GM12878 (cell line): ENCODE measurements around the gene LPAR3. TPM values are rescaled to one million over a fixed set of nuclear protein-coding genes. Genes with fewer than 3 reads are reported as not detected.

Experiments used
- ATAC-seq: fragments of 200-7000 bp; cut with Tn5 transposase; 3 replicates; pipeline ENCODE4 v1.9.1; 2020; ENCODE audit warnings: mild to moderate bottlenecking, moderate library complexity
- BruUV-seq: library from RNA; stranded (reverse); fragments of 400-500 nt; replicated peaks from 2 replicates; lab custom pipeline; 2021; lab: Mats Ljungman, UMichigan
- CTCF ChIA-PET: fragments of 300-600 bp; sonication (Branson Sonifier 250); formaldehyde crosslinking; extraction: SDS; loops from one replicate; lab custom pipeline; 2021; ENCODE audit warnings: inconsistent platforms; lab: Yijun Ruan, JAX
- POLR2A ChIA-PET: fragments of 350-600 bp; formaldehyde crosslinking; extraction: SDS; loops from one replicate; lab custom pipeline; 2021; ENCODE audit warnings: inconsistent platforms; lab: Charles Lee
- RAD21 ChIA-PET: fragments of 300-600 bp; sonication (Branson Sonifier 250); formaldehyde crosslinking; loops from one replicate; lab custom pipeline; 2023; ENCODE audit warnings: antibody characterized with exemption; ENCODE audit not compliant: unreplicated experiment; lab: Charles Lee
- SMC1A ChIA-PET: fragments of 300-600 bp; sonication (Branson Sonifier 250); formaldehyde crosslinking; loops from one replicate; lab custom pipeline; 2023; ENCODE audit not compliant: unreplicated experiment, uncharacterized antibody; lab: Charles Lee
- DNase-seq: peaks from one replicate; pipeline ENCODE4 v3.0.0-alpha.2; 2011; ENCODE audit warnings: low read depth, low spot score
- FAIRE-seq: peaks from 3 replicates; lab custom pipeline; 2011; peaks lifted over from hg19 to GRCh38; lab: Jason Lieb, UNC
- H2AFZ ChIP-seq: 2 replicates; pipeline ENCODE4 v1.6.0; 2011; ENCODE audit warnings: low read depth, low read length, control low read depth; ENCODE audit not compliant: control insufficient read depth
- H3K27ac ChIP-seq: 2 replicates; pipeline ENCODE4 v1.5.1; 2011; ENCODE audit warnings: control low read depth; ENCODE audit not compliant: control insufficient read depth, insufficient read depth
- H3K27me3 ChIP-seq, 2 experiments: replicated peaks in 1 of 2; 2 replicates each; pipeline versions ENCODE4 v1.6.0 to v1.6.1; 2011; ENCODE audit warnings: low read length in 1 of 2; ENCODE audit not compliant: control insufficient read depth in 2 of 2, insufficient read depth in 2 of 2
- H3K36me3 ChIP-seq, 2 experiments: 2 replicates each; pipeline ENCODE4 v1.5.1; 2011; ENCODE audit warnings: low read length in 1 of 2; ENCODE audit not compliant: control insufficient read depth in 2 of 2, insufficient read depth in 2 of 2
- H3K4me1 ChIP-seq: 2 replicates; pipeline ENCODE4 v1.6.1; 2011; ENCODE audit warnings: mild to moderate bottlenecking, low read length, moderate library complexity, mixed read lengths; ENCODE audit not compliant: control insufficient read depth, insufficient read depth
- H3K4me2 ChIP-seq: 2 replicates; pipeline ENCODE4 v1.6.0; 2011; ENCODE audit warnings: control low read depth; ENCODE audit not compliant: control insufficient read depth, insufficient read depth
- H3K4me3 ChIP-seq: fragments of 200-600 bp; sonication (generic); 2 replicates; pipeline ENCODE4 v1.5.1; 2016
- H3K79me2 ChIP-seq: 2 replicates; pipeline ENCODE4 v1.6.0; 2011; ENCODE audit warnings: low read length; ENCODE audit not compliant: control insufficient read depth, insufficient read depth
- H3K9ac ChIP-seq: 2 replicates; pipeline ENCODE4 v1.8.0; 2011; ENCODE audit warnings: low read length, control low read depth, mixed read lengths; ENCODE audit not compliant: control insufficient read depth, insufficient read depth
- H3K9me3 ChIP-seq: replicated peaks from 3 replicates; pipeline ENCODE4 v1.5.1; 2011; ENCODE audit warnings: mild to moderate bottlenecking, low read length; ENCODE audit not compliant: control insufficient read depth, insufficient read depth
- H4K20me1 ChIP-seq: 2 replicates; pipeline ENCODE4 v1.6.0; 2011; ENCODE audit not compliant: control insufficient read depth, insufficient read depth
- ATF7 ChIP-seq: fragments of 450-650 bp; IDR thresholded peaks from 2 replicates; pipeline ENCODE4 v1.6.1; 2016; ENCODE audit warnings: low read depth, mild to moderate bottlenecking
- BCLAF1 ChIP-seq: fragments of 450-650 bp; IDR thresholded peaks from 2 replicates; pipeline ENCODE4 v1.6.1; 2017; ENCODE audit warnings: antibody characterized with exemption, mild to moderate bottlenecking, moderate library complexity
- FOS ChIP-seq: IDR thresholded peaks from 3 replicates; pipeline ENCODE4 v1.6.1; 2011; ENCODE audit warnings: borderline replicate concordance; ENCODE audit not compliant: insufficient read length; ENCODE audit errors: extremely low read depth
- HCFC1 ChIP-seq: fragments of 150-350 bp; IDR thresholded peaks from 2 replicates; pipeline ENCODE4 v1.6.1; 2014; ENCODE audit warnings: low read length
- IKZF1 ChIP-seq: fragments of 450-650 bp; conservative IDR thresholded peaks from 2 replicates; pipeline ENCODE4 v1.6.1; 2017; ENCODE audit warnings: antibody characterized with exemption, mild to moderate bottlenecking
- IRF4 ChIP-seq: IDR thresholded peaks from 2 replicates; pipeline ENCODE4 v1.6.1; 2011; ENCODE audit warnings: low read depth, low read length
- KDM1A ChIP-seq: fragments of 200-600 bp; sonication (generic); IDR thresholded peaks from 2 replicates; pipeline ENCODE4 v1.6.1; 2016; ENCODE audit warnings: borderline replicate concordance
- MEF2A ChIP-seq: IDR thresholded peaks from 2 replicates; pipeline ENCODE4 v1.6.1; 2011; ENCODE audit warnings: low read depth, mild to moderate bottlenecking, low read length, moderate library complexity; ENCODE audit not compliant: insufficient read depth
- NFYB ChIP-seq: IDR thresholded peaks from 2 replicates; pipeline ENCODE4 v1.6.1; 2011; ENCODE audit warnings: low read depth, mild to moderate bottlenecking, low read length, improper control_type of control experiment, moderate library complexity; ENCODE audit not compliant: insufficient read depth
- RAD21 ChIP-seq: IDR thresholded peaks from 2 replicates; pipeline ENCODE4 v1.6.1; 2011; ENCODE audit warnings: mild to moderate bottlenecking, low read depth, low read length, moderate library complexity; ENCODE audit not compliant: insufficient read depth
- SMARCA5 ChIP-seq: fragments of 450-650 bp; IDR thresholded peaks from 2 replicates; pipeline ENCODE4 v1.6.1; 2017; ENCODE audit warnings: mild to moderate bottlenecking
- SPI1 ChIP-seq: IDR thresholded peaks from 2 replicates; pipeline ENCODE4 v1.6.1; 2011; ENCODE audit warnings: low read depth, mild to moderate bottlenecking, low read length, moderate library complexity, borderline replicate concordance; ENCODE audit not compliant: insufficient read depth
- SRF ChIP-seq, 2 experiments: IDR thresholded peaks; 2 replicates each; pipeline ENCODE4 v1.6.1; 2011; ENCODE audit warnings: low read depth in 2 of 2, low read length in 2 of 2, mild to moderate bottlenecking in 1 of 2, moderate library complexity in 1 of 2
- SUPT20H ChIP-seq: IDR thresholded peaks from 2 replicates; pipeline ENCODE4 v1.6.1; 2011; ENCODE audit warnings: low read depth, mild to moderate bottlenecking, low read length, moderate library complexity, borderline replicate concordance; ENCODE audit not compliant: control insufficient read depth
- YY1 ChIP-seq: IDR thresholded peaks from 2 replicates; pipeline ENCODE4 v1.6.1; 2011; ENCODE audit warnings: low read depth, mild to moderate bottlenecking, low read length
- ZNF384 ChIP-seq: IDR thresholded peaks from 2 replicates; pipeline ENCODE4 v1.6.1; 2012; ENCODE audit warnings: low read depth, mild to moderate bottlenecking, low read length, improper control_type of control experiment, borderline replicate concordance
- ZNF622 ChIP-seq: fragments of 450-650 bp; IDR thresholded peaks from 2 replicates; pipeline ENCODE4 v1.6.1; 2017; ENCODE audit warnings: mild to moderate bottlenecking, inconsistent platforms
- ZNF687 ChIP-seq: fragments of 450-650 bp; IDR thresholded peaks from 2 replicates; pipeline ENCODE4 v1.6.1; 2017; ENCODE audit warnings: mild to moderate bottlenecking, moderate library complexity
- ZZZ3 ChIP-seq: IDR thresholded peaks from 2 replicates; pipeline ENCODE4 v1.6.1; 2011; ENCODE audit warnings: low read depth; ENCODE audit not compliant: control insufficient read depth, insufficient read length
- WGBS: methylation state at CpG from one replicate; pipeline ENCODE4 v1.1.6; 2016; ENCODE audit warnings: low lambda C conversion rate; ENCODE audit not compliant: insufficient replicate concordance, insufficient coverage; ENCODE audit errors: missing lambda C conversion rate; 5-methylcytosine and 5-hydroxymethylcytosine counted together
- in situ Hi-C: fragments of 300-500 bp; cut with MboI; formaldehyde crosslinking; loops from 9 replicates; pipeline ENCODE4 v1.14.3; 2018; ENCODE audit warnings: mixed read lengths
- intact Hi-C: fragments of 100-400 bp; cut with micrococcal nuclease; formaldehyde crosslinking; loops from one replicate; pipeline ENCODE4 v1.14.2; 2022; ENCODE audit not compliant: unreplicated experiment
- polyA plus RNA-seq, 11 experiments: library from polyadenylated mRNA; depleted of rRNA in 4 of 11; unstranded in 6 of 11; stranded (reverse) in 5 of 11; fragments of >200 nt; fragmentation: Nextera tagmentation in 4 of 11; fragmentation: Illumina TruSeq in 1 of 11; extraction: Ambion mirVana in 4 of 11; extraction: Trizol in 1 of 11; gene quantifications; 1 replicate in 1 of 11; 2 replicates in 10 of 11; pipeline versions ENCODE4 v1.2.1 to v1.2.3, GENCODE V29; 2011 to 2016; ENCODE audit warnings: inconsistent platforms in 2 of 11, missing spikeins in 2 of 11, low read depth in 1 of 11
- total RNA-seq, 4 experiments: library from RNA; depleted of rRNA in 3 of 4; stranded (reverse); fragments of >200 nt in 3 of 4; fragmentation: Illumina TruSeq in 1 of 4; extraction: Trizol in 1 of 4; gene quantifications; 2 replicates each; pipeline versions ENCODE4 v1.2.1 to v1.2.3, GENCODE V29; 2013 to 2021

The LPAR3 gene
- total and polyA plus RNA-seq, 10 of the 15 experiments (the other 5 are each of a cell fraction or from before 2014, with no cell fraction given), result 0.03 to 0.31 (median 0.09) TPM; not detected in 3

GRCh38 chr1:84896279-84896678, 3.3 kb upstream of the LPAR3 start (continued):
- no peak for TF ChIP-seq BCLAF1
- no peak for TF ChIP-seq ZNF622
- TF ChIP-seq KDM1A, result no peak
- no peak for TF ChIP-seq ATF7

GRCh38 chr1:84890566-84890965, 2.4 kb downstream of the LPAR3 start:
- Histone ChIP-seq H3K9me3 (no peaks in the 10 kb centered on the region), H3K36me3 (no peaks in the 10 kb centered on the region), H3K4me2 (no peak overlapping the region), H3K4me3 (no peak overlapping the region), H3K9ac (no peak overlapping the region), H3K79me2 (no peaks in the 10 kb centered on the region), H4K20me1 (no peaks in the 10 kb centered on the region), H3K27ac (no peak overlapping the region), H3K4me1 (no peaks in the 10 kb centered on the region), H3K27me3 (peaks cover 7 to 14% of the 10 kb centered on the region in 2 experiments), H2AFZ (no peak overlapping the region)
- ChIA-PET RAD21 (no interaction called here), CTCF (no interaction called here), POLR2A (no interaction called here), SMC1A (no interaction called here)
- 54% methylated on average over 2 of the region's 2 CpGs for WGBS
- ATAC-seq, result no peak
- no peak for DNase-seq
- intact Hi-C loops (no loop called here), in situ Hi-C loops (no loop called here)
- FAIRE-seq, result no peak
- BruUV-seq, result no TSS peak
- TF ChIP-seq SUPT20H (no peak), IKZF1 (no peak), HCFC1 (no peak), FOS (no peak), RAD21 (no peak), IRF4 (no peak), SPI1 (no peak), SMARCA5 (no peak), SRF (IDR thresholded peaks at IDR 0.05; ENCODE audit: low read depth in 2 of 2, low read length in 2 of 2) (no peak), ZNF384 (no peak), YY1 (no peak), ZZZ3 (no peak), MEF2A (no peak), NFYB (no peak), ZNF687 (no peak)
